ELF-1 (cell line): ENCODE data around the gene MX1.
A peak's percentile ranks its signal among the peaks of the same experiment; 100 is the strongest.

Experiments
- DNase-seq: peaks from one replicate; pipeline ENCODE4 v3.0.0-alpha.2; 2016; ENCODE audit warnings: low read depth, low spot score

MX1 gene

GRCh38 chr21:41425954-41426675 lies at the start of gene MX1:
TSS of gene MX1 (plus strand) at chr21:41426239. CDS start at chr21:41432071, 5,832 bp downstream.
- DNase-seq: peak; percentile 45

DNA sequence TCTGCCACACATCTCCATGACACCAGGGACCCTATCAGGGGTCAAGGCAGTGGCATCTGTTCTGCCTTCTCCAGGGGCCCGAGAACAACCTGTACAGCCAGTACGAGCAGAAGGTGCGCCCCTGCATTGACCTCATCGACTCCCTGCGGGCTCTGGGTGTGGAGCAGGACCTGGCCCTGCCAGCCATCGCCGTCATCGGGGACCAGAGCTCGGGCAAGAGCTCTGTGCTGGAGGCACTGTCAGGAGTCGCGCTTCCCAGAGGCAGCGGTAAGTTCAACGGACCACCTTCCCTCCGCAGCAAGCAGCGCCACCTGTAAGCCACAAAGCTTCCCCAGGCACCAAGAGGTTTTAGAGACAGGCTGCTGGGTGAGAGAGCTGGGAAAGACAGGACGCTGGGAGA lies 48.3 kb upstream of the MX1 start:
- peak; percentile 47 for DNase-seq

GRCh38 chr21:41378849-41379248 lies 47.2 kb upstream of the MX1 start:
- no peak for DNase-seq

GRCh38 chr21:41379901-41380300 lies 46.1 kb upstream of the MX1 start:
- DNase-seq: no peak

GRCh38 chr21:41381731-41382130 lies 44.3 kb upstream of the MX1 start:
- DNase-seq: no peak

GRCh38 chr21:41387042-41387819 lies 38.8 kb upstream of the MX1 start:
- no peak for DNase-seq

GRCh38 chr21:41387824-41388223 lies 38.2 kb upstream of the MX1 start:
- DNase-seq: no peak

DNA sequence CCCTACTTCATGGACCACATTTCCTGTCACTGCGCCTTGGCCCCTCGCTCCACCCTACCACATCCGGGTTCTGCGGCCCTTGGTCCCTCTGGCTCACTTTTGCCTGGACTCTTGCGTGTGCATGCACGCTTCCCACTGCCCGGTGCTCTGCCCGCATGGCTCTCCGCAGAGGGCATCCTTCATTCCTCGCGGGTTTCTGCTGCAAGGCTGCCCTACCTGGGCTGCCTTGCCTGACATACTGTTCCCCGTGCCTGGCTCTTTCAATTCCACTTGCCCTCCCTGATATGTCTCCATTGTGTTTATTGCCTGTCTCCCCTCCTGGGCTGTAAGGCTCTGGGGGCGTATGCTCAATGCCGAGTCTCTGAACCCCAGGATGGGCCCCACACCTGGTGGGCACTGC lies 37.8 kb upstream of the MX1 start:
- DNase-seq: no peak

GRCh38 chr21:41390043-41390639 lies 35.9 kb upstream of the MX1 start:
- DNase-seq: no peak

DNA sequence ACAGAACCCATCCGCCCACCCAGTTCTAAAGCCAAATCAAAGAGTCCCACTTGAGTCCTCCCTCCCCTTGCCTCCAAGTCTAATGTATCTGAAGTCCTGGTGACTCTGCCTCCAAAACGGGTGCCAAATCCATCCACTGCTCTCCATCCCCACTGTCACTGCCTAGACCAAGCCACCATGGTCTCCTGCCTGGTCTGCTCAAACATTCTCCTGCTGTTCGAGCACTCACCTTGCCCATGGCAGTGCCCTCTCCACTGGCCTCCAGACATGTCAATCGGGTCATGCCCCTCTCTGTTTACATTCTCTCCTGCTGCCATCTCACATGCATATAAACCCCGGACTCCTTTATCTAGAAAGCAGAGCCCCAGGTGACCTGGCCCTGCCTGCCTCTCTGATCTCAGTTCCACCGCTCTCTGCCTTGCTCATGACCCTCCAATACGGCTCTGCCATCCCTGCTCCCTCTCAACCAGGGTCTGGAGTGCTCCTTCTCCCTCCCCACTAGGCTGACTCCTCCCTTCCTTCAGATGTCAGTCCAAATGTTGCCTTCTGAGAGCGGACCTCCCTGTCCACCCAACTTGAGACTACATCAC lies 32.1 kb upstream of the MX1 start:
- no peak for DNase-seq

DNA sequence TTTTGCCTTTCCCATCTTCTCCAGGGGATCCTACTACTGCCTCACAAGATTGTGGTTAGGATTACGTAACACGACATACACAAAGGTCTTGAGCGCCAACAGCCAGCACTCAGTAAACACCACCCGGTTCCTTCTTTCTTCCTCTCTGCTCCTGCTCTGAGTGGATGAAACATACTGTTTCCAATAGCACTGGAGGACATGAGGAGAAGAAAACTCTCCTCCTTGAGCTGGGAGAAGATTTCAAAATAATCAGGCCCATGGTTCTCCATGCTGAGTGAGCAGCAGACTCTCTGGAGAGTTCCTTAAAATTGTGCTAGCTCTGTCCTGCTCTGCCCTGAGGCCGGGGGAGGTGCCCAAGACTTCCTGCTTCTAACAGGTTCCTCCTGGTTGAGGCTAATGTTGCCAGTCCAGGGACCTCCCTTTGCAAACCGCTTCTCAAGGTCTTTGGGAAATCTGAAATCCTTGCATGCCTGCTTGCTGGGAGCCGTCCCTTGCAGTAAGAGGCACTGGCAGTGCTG lies 29.4 kb upstream of the MX1 start:
- peak; percentile 74 for DNase-seq

GRCh38 chr21:41397471-41397891 lies 28.6 kb upstream of the MX1 start:
- no peak for DNase-seq

DNA sequence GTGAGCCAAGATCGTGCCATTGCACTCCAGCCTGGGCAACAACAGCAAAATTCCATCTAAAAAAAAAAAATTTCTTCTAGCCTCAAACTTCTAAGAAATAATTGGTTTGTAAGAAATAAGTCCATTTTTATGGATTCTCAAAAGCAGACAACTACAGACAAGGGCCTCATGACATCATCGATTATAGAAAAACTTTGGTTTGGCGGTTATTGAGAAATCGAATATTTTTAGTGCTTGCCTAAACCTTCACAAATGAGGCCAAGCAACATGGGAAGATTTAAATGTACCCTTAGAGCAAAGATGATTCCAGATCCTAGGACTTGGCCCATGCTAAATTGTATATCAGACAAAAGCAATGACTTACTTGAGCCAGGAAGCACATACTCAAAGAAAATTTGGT lies 27.8 kb upstream of the MX1 start:
- DNase-seq: no peak

DNA sequence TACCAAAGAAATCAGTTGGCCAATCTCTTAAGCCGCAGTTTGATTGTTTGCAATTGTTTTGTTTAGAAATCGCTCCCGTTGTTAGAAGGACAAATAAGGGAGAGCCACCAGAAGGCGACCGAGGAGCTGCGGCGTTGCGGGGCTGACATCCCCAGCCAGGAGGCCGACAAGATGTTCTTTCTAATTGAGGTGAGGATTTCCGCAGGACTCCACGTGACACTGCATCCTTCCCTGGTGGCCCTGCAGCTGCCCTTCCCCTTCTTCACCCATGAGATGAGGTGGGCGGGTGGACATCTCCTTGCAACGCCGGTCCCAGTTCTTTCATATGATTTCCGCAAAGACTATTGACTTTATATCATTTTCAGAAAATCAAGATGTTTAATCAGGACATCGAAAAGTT lies 27.2 kb upstream of the MX1 start:
- DNase-seq: no peak

GRCh38 chr21:41399246-41399800 lies 26.7 kb upstream of the MX1 start:
- no peak for DNase-seq

- DNase-seq: no peak
Measured at GRCh38 chr21:41402231-41402630, 23.8 kb upstream of the MX1 start.

DNA sequence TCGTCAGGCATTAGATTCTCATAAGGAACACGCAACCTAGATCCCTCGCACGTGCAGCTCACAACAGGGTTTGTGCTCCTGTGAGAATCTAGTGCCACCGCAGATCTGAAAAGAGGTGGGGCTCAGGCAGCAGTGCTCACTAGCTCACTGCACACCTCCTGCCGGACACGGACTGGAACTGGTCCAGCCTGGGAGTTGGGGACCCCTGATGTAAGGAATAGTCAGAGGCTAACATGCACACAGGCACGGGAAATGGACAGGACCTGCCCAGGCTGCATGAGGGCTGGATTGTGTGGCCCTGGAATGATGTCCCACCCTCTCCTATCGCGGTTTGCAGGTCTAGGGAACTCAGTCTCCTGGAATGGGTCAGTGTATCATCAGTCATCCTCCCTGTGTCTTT lies 23.2 kb upstream of the MX1 start:
- DNase-seq: no peak

- no peak for DNase-seq
Measured at GRCh38 chr21:41403331-41403730, 22.7 kb upstream of the MX1 start.

- no peak for DNase-seq
Measured at GRCh38 chr21:41403966-41404365, 22.1 kb upstream of the MX1 start.

GRCh38 chr21:41405321-41405720 lies 20.7 kb upstream of the MX1 start:
- DNase-seq: no peak

GRCh38 chr21:41406340-41406739 lies 19.7 kb upstream of the MX1 start:
- no peak for DNase-seq
